Right lobe of liver (tissue), 4 donors: ENCODE results near the gene CYTH3.

ENCODE experiments used
- POLR2A ChIP-seq: fragments of 450-650 bp; IDR thresholded peaks from one replicate; pipeline ENCODE4 v1.6.1; 2017; ENCODE audit warnings: antibody characterized with exemption, mild to moderate bottlenecking
- TF ChIP-seq, protein P1 (sequence below), 4 donors: fragments of 200-600 bp in 3 of 4; fragments of 450-650 bp in 1 of 4; IDR thresholded peaks; one replicate each; pipeline versions ENCODE4 v1.5.1 to v1.8.0; 2016 to 2022; ENCODE audit warnings: antibody characterized with exemption in 4 of 4, mild to moderate bottlenecking in 2 of 4
- donor health status: DM: no; HTN: no; CAD: no.
- donor health status: DM: no; HTN: no; CAD: no.
- donor health status: DM: no; HTN: yes; CAD: no.

DNA sequence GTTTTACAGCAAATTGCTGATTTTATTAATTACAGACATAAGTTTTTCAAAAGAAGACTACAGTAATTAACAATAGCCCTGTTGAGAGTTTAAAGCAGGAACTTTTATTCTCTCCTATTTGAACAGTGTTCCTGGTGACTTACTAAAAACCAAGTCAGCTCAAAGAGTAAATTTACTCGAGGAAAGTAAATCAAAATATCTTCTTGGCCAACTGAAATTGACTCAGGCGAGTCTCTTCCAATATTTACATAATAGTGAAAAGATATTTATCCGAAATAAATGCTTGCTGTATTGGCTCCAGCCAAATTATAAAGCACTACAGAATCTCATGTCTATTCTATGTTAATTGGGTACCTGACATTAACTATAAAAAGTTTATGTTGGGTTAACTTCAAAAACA is 13.2 kb downstream of the CYTH3 start:
- no peak for TF ChIP-seq POLR2A
- TF ChIP-seq, protein P1, sequence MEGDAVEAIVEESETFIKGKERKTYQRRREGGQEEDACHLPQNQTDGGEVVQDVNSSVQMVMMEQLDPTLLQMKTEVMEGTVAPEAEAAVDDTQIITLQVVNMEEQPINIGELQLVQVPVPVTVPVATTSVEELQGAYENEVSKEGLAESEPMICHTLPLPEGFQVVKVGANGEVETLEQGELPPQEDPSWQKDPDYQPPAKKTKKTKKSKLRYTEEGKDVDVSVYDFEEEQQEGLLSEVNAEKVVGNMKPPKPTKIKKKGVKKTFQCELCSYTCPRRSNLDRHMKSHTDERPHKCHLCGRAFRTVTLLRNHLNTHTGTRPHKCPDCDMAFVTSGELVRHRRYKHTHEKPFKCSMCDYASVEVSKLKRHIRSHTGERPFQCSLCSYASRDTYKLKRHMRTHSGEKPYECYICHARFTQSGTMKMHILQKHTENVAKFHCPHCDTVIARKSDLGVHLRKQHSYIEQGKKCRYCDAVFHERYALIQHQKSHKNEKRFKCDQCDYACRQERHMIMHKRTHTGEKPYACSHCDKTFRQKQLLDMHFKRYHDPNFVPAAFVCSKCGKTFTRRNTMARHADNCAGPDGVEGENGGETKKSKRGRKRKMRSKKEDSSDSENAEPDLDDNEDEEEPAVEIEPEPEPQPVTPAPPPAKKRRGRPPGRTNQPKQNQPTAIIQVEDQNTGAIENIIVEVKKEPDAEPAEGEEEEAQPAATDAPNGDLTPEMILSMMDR (IDR thresholded peaks at IDR 0.05): no peak
